Peyer's patch (tissue), 4 donors: ENCODE data around the gene PYGM. TPM values are rescaled to one million over a fixed set of nuclear protein-coding genes. Genes with fewer than 3 reads are reported as not detected.

ENCODE experiments used
- DNase-seq, 3 donors: peaks; one replicate each; pipeline ENCODE4 v3.0.0-alpha.2; 2017 to 2019
- H3K27ac ChIP-seq, 4 donors: fragments of 200-600 bp; sonication (generic); one replicate each; pipeline ENCODE4 v1.5.1; 2016 to 2019
- H3K27me3 ChIP-seq, 2 donors: fragments of 200-600 bp; sonication (generic); one replicate each; pipeline ENCODE4 v1.5.1; 2019
- H3K36me3 ChIP-seq, 3 donors: fragments of 200-600 bp; sonication (generic); one replicate each; pipeline ENCODE4 v1.5.1; 2016 to 2019
- H3K4me1 ChIP-seq, 4 donors: fragments of 200-600 bp; sonication (generic); one replicate each; pipeline ENCODE4 v1.5.1; 2016 to 2019
- H3K4me3 ChIP-seq, 4 donors: fragments of 200-600 bp; sonication (generic); 1 replicate in 3 of 4; 2 replicates in 1 of 4; pipeline ENCODE4 v1.5.1; 2016 to 2019; ENCODE audit warnings: mild to moderate bottlenecking in 1 of 4
- H3K9me3 ChIP-seq, 4 donors: fragments of 200-600 bp; sonication (generic); one replicate each; pipeline ENCODE4 v1.5.1; 2016 to 2019; ENCODE audit warnings: mild to moderate bottlenecking in 1 of 4
- CTCF ChIP-seq, 6 experiments: fragments of 450-650 bp in 4 of 6; fragments of 200-600 bp in 2 of 6; sonication (generic) in 1 of 6; IDR thresholded peaks; one replicate each; pipeline ENCODE4 v1.5.1; 2017 to 2019; ENCODE audit warnings: antibody characterized with exemption in 6 of 6, mild to moderate bottlenecking in 3 of 6, moderate library complexity in 1 of 6
- POLR2A ChIP-seq, 2 donors: fragments of 450-650 bp; IDR thresholded peaks; one replicate each; pipeline ENCODE4 v1.5.1; 2017; ENCODE audit warnings: antibody characterized with exemption in 2 of 2, mild to moderate bottlenecking in 2 of 2, moderate library complexity in 2 of 2
- total RNA-seq, 4 donors: library from RNA; depleted of rRNA; stranded (reverse); fragments of >200 nt; gene quantifications; one replicate each; pipeline ENCODE4 v1.1.0, GENCODE V29; 2016

The PYGM gene
- total RNA-seq, 4 donors from 2014 or later, result 2.4 to 5.0 (median 2.5) TPM; not detected in 1

GRCh38 chr11:64769283-64769682 lies 9.5 kb upstream of the PYGM start:
- Histone ChIP-seq H3K36me3 (peaks cover 8 to 100% (median 13%) of the 10 kb centered on the region in 3 donors), H3K27ac (no peak overlapping the region), H3K4me1 (peaks cover 0 to 45% (median 32%) of the 10 kb centered on the region in 4 donors), H3K9me3 (no peaks in the 10 kb centered on the region), H3K4me3 (no peak overlapping the region), H3K27me3 (no peaks in the 10 kb centered on the region)
- TF ChIP-seq POLR2A (IDR thresholded peaks at IDR 0.05), result no peak
- TF ChIP-seq CTCF (IDR thresholded peaks at IDR 0.05), result no peak
- no peak for DNase-seq

- no peaks in the 10 kb centered on the region for H3K9me3 ChIP-seq
- no peak for DNase-seq
- H3K27ac ChIP-seq, result peak overlapping the region in 2 of 4 donors; percentile 38 to 60
- peaks cover 8 to 100% (median 13%) of the 10 kb centered on the region in 3 donors for H3K36me3 ChIP-seq
- TF ChIP-seq CTCF (IDR thresholded peaks at IDR 0.05) (no peak), POLR2A (IDR thresholded peaks at IDR 0.05) (no peak)
- no peak overlapping the region for H3K4me3 ChIP-seq
- no peaks in the 10 kb centered on the region for H3K27me3 ChIP-seq
- H3K4me1 ChIP-seq, result peaks cover 0 to 53% (median 35%) of the 10 kb centered on the region in 4 donors
Measured at GRCh38 chr11:64768300-64768694, 8.5 kb upstream of the PYGM start.

GRCh38 chr11:64767344-64768299 lies 7.8 kb upstream of the PYGM start:
- Histone ChIP-seq H3K27ac (peak overlapping the region; percentile 15 to 77 (median 49)), H3K27me3 (no peaks in the 10 kb centered on the region), H3K9me3 (no peaks in the 10 kb centered on the region), H3K4me3 (no peak overlapping the region), H3K4me1 (peaks cover 0 to 53% (median 35%) of the 10 kb centered on the region in 4 donors), H3K36me3 (peaks cover 8 to 100% (median 13%) of the 10 kb centered on the region in 3 donors)
- no peak for TF ChIP-seq POLR2A (IDR thresholded peaks at IDR 0.05)
- TF ChIP-seq CTCF (IDR thresholded peaks at IDR 0.05), result peak; percentile 65 to 90 (median 68)
- peak; percentile 73 to 91 (median 89) for DNase-seq

- H3K4me3 ChIP-seq, result no peak overlapping the region
- no peaks in the 10 kb centered on the region for H3K27me3 ChIP-seq
- TF ChIP-seq CTCF (IDR thresholded peaks at IDR 0.05) (no peak), POLR2A (IDR thresholded peaks at IDR 0.05) (no peak)
- peaks cover 0 to 59% (median 37%) of the 10 kb centered on the region in 4 donors for H3K4me1 ChIP-seq
- DNase-seq, result peak in 2 of 3 donors; percentile 38 to 44
- H3K9me3 ChIP-seq, result no peaks in the 10 kb centered on the region
- H3K27ac ChIP-seq, result peak overlapping the region in 2 of 4 donors; percentile 38 to 77
- H3K36me3 ChIP-seq, result peaks cover 8 to 94% (median 13%) of the 10 kb centered on the region in 3 donors
Measured at GRCh38 chr11:64766881-64767280, 7.1 kb upstream of the PYGM start.

DNA sequence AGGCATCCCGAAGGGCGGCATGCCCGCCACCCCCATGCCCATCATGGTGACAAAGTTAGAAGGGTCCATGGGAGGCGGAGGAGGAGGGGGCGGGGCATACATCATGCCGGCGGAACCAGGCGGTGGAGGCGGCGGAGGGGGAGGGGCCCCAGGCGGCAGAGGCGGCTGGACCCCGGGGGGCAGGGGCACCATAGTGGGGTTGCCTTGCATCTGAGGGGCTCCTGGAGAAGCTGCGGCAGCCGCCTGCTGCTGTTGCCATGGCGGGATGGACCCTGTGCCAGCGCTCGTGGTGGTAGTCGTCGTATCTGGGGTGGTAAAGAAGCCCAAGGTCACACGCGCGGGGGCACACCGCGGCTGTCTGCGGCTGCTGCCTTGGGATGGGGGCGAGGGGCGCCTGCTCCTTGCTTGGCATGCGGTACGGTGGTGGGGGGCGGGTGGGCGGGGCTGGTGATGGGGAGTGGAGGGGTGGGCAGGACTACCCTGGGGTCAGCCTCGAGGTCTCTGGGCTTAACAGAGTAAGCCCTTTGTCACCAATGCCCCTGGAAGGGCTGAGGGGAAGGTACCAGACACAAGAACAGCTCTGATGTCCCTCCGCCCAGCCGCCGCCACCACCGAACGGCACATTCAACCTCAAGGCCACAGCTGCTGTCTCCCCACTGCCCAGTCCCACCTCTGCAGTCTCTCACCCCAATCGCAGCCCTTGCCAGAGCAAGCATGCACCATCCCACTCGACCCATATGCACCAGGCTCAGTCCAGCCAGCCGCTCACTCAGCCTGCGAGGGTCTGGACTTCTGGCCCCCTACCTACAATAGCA lies 6.3 kb upstream of the PYGM start:
- Histone ChIP-seq H3K4me3 (no peak overlapping the region), H3K4me1 (peaks cover 0 to 57% (median 40%) of the 10 kb centered on the region in 4 donors), H3K27me3 (no peaks in the 10 kb centered on the region), H3K27ac (peak overlapping the region in 1 of 4 donors; percentile 25), H3K9me3 (no peaks in the 10 kb centered on the region), H3K36me3 (peaks cover 8 to 86% (median 13%) of the 10 kb centered on the region in 3 donors)
- TF ChIP-seq POLR2A (IDR thresholded peaks at IDR 0.05) (no peak), CTCF (IDR thresholded peaks at IDR 0.05) (no peak)
- peak in 2 of 3 donors; percentile 17 to 53 for DNase-seq
